HG03108 (cell line): Measurements from ENCODE around the gene ATP5MC2.
A peak's percentile ranks its signal among the peaks of the same experiment; 100 is the strongest.
"Not testable (repeated sequence)": the region's sequence is repeated elsewhere in the genome, so short reads cannot be mapped to it uniquely, and the experiment has no call there.

ENCODE experiments used
- ATAC-seq: cut with Tn5 transposase; IDR thresholded peaks from one replicate; pipeline ENCODE4 v1.9.1; 2021; ENCODE audit warnings: moderate library complexity; ENCODE audit not compliant: unreplicated experiment

ATP5MC2 gene

DNA sequence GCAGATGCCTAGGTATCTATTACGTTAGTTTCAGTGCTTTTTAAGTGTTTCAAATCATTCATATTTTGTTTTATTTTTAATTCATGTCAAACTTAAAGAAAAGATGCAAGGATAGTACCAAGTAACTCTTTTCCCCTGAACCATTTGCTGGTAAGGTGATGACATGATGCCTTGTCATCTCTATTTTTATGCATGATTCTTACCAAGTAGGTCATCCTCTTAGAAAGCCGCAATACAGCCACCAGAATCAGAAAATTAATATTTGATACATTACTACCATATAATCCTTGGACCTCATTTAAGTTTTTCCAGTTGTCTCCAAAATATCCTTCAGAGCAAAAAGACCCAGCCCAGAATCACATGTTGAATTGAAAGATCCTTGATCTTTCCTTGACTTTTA is 22.3 kb downstream of the ATP5MC2 start:
- no peak for ATAC-seq

DNA sequence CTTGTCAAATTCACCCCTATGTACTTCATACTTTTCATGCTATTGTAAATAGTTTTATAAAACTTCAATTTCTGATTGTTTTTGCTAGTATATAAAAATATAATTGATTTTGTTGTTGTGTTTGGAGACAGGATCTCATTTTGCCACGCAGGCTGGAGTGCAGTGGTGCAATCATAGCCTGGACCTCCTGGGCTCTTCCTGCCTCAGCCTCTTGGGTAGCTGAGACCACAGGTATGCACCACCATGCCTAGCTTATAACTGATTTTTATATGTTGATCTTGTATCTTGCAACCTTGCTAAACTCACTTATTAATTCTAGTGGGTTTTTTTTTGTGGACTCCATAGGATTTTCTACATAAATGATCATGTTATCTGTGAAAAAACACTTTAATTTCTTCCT is 23.5 kb downstream of the ATP5MC2 start:
- no peak for ATAC-seq

DNA sequence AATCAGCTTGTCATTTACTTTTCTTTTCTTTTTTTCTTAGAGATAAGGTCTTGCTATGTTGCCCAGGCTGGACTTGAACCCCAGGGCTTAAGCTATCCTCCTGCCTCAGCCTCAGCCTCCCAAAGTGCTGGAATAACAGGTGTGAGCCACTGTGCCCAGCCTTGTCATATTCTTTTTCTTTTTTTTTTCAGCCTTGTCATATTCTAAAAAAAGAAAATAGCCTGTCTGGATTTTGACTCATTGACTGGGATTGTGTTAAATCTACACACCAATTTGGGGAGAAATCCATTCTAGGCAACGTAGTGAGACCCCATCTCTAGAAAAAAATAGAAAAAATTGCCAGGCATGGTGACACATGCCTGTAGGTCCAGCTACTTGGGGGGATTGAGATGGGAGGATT is 24.1 kb downstream of the ATP5MC2 start:
- no peak for ATAC-seq

DNA sequence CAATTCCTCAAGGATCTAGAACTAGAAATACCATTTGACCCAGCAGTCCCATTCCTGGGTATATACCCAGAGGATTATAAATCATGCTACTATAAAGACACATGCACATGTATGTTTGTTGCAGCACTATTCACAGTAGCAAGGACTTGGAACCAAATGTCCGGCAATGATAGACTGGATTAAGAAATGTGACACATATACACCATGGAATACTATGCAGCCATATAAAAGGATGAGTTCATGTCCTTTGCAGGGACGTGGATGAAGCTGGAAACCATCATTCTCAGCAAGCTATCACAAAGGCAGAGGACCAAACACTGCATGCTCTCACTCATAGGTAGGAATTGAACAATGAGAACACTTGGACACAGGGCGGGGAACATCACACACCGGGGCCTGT is 29.6 kb downstream of the ATP5MC2 start:
- not testable (repeated sequence) for ATAC-seq

DNA sequence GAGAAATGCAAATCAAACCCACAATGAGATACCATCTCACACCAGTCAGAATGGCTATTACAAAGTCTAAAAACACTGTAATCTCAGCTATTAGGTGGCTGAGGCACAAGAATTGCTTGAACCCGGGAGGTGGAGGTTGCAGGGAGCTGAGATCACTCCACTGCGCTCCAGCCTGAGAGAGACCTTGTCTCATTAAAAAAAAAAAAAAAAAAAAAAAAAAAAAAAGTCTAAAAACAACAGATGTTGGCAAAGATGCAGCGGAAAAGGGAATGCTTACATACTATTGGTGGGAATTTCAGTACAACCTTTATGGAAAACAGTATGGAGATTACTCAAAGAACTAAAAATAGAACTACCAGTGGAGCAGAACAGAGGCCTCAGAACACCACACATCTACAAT is 30.7 kb downstream of the ATP5MC2 start:
- ATAC-seq: no peak

DNA sequence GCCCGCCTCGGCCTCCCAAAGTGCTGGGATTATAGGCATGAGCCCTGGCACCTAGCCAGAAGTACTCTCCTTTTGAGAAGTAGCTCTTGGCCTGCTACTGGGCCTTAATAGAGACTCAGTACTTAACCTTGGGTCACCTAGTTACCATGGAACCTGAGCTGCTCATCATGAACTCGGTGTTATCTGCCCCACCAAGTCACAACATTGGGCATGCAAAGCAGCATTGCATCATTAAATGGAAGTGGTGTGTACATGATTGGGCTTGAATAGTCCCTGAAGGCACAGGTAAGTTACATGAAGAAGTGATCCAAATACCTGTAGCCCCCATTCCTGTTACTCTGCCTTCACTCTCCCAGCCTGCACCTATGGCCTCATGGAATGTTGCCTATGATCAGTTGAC is 31.8 kb downstream of the ATP5MC2 start:
- no peak for ATAC-seq

DNA sequence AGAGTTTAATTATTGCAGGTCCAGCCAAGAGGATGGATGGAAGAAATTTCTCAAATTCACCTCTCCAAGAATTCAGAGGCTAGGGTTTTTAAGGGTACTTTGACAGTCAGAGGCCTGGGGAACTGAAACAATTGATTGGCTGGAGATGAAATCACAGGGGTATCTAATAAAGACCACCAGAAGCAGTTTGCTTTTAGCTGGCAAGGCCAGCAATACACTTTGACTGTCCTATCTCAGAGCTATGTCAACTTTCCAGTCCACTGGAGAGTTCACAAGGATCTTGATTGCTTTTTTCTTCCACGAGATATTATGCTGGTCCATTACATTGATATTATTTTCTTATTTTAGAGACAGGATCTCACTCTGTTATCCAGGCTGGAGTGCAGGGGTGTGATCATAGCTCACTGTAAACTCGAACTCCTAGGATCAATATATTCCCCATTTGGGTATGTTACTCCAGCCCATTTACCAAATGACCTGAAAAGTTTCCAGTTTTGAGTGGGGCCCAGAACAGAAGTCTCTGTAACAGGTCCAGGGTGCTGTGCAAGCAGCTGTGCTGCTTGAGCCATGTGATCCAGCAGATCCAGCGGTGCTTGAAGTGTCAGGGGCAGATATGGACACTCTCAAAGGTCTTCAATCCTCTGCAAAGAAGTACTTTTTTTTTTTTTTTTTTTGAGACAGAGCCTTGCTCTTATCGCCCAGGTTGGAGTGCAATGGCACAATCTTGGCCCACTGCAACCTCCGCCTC is 32.5 kb downstream of the ATP5MC2 start:
- ATAC-seq: no peak

DNA sequence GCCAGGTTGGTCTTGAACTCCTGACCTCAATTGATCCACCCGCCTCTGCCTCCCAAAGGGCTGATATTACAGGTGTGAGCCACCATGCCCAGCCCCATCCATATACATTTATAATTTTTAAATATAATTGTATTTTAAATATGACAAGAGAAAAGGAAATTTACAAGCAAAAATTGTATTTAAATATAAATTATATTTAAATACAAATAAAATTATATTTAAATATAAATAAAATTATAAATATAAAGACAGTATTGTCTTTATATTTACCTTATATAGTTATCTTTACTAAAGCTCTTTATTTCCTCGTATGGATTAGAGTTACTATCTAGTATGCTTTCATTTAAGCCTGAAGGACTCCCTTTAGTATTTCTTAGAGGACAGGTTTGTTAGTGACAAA is 37.8 kb downstream of the ATP5MC2 start:
- no peak for ATAC-seq

DNA sequence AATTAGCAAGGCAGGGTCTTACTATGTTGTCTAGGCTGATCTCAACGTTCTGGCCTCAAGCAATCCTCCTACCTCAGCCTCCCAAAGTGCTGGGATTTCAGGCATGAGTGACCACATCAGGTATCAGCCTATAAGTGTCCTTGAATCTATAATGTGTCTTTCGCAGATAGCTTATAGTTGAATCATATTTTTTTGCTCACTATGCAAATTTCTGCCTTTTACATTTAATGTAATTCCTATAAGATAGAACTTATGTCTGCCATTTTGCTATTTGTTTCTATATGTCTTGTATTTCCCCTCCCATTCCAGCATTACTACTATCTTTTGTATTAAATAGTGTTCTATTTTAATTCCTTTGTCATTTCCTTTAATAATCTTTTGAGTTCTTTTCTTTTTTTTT is 39.2 kb downstream of the ATP5MC2 start:
- ATAC-seq: no peak

DNA sequence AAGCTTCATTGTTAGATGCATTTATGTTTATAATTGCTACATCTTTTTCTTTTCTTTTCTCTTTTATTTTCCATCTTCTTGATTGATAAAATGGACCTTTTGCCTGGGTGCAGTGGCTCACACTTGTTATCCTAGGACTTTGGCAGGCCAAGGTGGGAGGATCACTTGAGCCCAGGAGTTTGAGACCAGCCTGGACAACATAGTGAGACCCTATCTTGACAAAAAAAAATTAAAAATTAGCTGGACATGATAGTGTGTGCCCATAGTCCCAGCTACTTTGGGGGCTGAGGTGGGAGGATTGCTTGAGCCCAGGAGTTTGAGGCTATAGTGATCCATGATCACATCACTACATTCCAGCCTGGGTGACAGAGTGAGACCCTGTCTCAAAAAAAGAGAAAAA is 40.2 kb downstream of the ATP5MC2 start:
- not testable (repeated sequence) for ATAC-seq

DNA sequence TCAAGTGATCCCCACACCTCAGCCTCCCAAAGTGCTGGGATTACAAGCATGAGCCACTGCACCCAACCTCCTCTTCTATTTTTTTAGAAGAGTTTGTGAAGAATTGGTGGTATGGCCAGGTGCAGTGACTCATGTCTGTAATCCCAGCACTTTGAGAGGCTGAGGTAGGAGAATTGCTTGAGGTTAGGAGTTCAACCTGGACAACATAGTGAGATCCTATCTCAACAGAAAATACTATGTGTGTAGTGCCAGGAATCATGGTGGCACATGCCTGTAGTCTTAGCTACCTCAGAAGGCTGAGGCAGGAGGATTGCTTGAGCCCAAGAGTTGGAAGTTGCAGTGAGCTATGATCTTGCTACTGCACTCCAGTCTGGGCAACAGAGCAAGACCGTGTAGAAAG is 44.2 kb downstream of the ATP5MC2 start:
- no peak for ATAC-seq

DNA sequence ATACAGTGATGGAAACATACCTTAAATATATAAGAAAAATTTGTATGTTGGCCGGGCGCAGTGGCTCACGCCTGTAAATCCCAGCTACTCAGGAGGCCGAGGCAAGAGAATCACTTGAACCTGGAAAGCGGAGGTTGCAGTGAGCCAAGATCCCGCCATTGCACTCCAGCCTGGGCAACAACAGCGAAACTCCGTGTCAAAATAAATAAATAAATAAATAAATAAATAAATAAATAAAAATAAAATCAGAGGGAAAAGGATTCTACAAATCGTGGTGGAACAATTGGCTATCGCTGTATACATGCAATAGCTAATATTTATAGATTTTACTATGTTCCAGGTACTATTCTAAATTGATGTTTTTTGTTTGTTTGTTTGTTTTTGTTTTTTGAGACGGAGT is 48.0 kb downstream of the ATP5MC2 start:
- ATAC-seq: no peak

DNA sequence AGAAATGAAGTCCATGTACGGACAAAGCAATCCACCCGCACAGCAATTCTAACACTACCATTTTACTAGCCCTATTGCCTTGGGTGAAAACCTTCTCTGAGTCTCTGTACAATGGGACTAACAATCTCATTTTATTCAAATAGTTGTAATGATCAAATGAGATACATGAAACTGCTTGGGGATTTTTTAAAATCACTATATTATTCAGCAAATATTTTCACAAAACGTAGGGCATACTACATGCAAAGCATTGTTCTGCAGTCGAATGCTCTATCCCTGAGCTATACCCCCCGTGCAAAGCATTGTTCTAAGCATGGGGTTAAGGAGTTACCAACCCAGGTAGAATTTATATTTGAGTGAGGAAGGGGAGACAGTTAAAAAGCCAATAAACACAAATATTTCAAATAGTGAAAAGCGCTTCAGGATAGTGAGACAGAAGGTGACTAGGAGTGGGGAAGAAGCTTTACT is 49.1 kb downstream of the ATP5MC2 start:
- peak; percentile 4 for ATAC-seq

DNA sequence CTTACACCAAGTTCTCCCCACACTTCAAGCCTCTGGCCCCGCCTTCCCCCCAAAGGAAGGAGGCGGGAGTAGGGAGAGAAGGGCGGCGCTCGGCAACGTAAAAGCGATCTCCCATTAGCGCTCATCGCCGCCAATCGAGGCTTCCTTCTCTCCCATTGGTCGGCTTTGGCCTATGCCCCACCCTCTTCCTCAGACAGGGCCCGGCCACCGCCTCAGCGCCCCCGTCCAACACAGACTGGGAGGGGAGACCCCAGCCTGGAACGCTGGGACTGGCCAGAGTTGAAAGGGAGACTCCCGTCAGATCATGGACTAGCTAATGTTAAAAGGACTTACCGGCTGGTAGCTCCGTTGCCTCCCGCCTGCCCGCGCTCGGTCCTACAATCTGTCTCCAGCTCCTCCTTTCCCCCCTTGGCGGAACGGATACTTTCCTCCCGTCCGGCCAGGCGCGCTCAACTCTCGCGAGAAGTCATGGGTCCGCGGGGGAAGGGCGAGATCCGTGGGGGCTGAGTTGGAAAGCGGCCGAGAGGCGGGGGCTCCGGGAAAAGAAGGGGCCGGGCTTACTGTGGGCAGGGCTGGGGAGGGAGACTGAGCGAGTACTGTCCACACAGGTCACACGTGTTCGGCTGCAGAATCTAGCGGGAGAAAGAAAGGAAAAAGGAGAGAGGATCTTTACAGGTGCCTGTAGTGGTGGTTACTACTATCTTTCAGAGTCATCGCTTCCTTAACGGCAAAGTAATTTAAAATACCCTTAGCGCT is 49.8 kb downstream of the ATP5MC2 start, which contains the start of gene ATF7:
Gene ATF7, minus strand, starts transcription at position 437 of the 756 bp plus-strand sequence. CDS start 25,382 bp downstream, outside the sequence.
- ATAC-seq: peak; percentile 92

DNA sequence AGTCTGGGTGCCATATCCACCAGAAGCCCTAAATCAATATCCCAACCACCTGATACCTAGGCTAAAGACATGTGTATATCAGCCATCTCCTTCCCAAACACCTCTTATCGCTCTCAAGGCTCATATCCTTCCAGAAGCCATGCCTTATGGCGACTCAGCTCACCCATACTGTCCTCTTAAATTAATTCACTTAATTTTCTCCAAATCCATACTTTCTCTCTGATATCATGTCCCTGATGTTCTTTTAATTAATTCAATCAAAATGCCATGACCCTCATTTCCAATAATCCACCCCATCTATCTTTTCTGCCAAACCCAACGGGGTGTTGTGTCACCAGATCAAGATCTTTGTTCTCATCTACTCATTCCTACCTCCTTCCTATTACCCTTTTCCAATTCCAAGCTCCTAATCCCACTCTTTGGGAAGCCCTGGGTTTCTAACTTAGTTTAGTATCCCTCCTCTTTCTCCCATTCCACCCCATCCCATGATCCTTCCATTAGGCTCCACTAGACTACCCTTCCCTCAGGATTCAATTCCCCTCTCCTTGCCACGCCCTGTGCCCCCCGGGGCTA is 50.4 kb downstream of the ATP5MC2 start:
- ATAC-seq: no peak

DNA sequence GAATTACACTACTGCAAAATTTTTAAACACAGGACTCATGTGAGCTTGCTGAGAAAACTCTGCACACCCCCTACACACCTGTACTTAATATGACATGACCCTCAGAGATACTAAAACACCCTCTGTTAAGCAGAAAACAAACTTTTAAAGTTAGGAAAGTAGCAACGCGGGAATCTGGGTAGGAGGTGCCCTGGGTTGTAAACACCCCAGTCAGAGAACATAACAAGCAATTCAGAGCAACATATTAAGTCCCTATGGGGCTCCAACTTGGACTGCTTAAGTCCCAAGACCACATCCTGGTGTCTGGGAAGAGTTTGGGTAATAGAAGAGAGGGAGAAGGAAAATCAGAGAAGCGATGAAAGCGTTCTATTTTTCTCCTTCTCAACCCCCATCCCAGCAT is 50.9 kb downstream of the ATP5MC2 start:
- no peak for ATAC-seq

DNA sequence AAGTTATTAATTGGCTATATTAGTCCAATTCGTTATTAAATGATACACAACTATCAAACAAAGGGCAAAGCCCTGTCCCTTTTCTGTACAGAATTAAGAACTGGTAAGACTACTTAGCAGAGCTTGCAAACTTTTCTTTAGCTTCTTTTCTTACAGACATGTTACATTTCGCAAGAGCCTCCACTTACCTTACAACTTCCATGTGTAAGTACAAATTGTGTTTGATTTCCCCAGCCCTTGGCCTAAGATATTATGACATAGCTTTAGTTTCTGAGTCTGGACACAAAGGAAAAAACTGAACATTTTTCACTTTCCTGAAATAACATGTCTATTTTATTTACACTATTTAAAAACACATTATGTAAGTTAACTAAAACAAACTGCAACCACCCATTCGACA is 51.4 kb downstream of the ATP5MC2 start:
- ATAC-seq: no peak

DNA sequence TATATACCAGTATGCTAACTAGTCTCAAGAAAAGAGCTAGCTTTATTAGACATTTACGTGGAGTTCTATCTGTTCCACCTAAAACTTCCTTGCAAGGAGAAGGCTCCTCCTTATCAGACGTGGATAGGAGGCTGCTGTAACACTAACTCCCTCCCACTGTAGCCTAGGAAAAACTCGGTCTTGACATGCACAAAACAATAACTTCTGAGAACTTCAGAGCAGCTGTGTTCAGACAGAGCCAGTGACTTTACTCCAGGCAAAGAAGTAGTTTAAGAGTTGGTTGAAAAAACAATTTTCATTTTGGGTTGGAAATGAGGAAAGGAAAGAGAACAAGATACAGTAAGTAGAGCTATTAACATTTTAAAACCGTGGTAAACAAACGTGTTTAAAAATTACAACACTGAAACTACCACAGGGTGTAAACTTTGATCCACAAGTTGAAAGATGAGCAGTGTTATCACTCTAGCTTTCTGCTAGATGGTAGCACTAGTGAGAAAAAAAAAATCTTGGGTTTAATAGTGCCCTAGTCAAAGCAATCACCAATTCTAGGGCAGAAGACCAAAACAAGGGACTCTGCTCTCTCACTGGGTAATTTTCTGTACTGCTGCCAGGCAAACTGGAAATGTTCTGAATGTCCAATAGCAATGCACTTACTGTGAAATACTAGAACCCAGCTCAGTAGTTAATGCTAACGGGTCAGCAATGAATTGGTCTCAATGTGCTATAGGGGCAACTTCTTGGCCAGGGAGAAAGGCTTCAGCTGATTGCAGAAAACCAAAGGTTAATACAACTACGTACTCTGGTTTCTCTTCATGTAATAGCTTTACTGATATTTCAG is 52.1 kb downstream of the ATP5MC2 start:
- ATAC-seq: no peak

DNA sequence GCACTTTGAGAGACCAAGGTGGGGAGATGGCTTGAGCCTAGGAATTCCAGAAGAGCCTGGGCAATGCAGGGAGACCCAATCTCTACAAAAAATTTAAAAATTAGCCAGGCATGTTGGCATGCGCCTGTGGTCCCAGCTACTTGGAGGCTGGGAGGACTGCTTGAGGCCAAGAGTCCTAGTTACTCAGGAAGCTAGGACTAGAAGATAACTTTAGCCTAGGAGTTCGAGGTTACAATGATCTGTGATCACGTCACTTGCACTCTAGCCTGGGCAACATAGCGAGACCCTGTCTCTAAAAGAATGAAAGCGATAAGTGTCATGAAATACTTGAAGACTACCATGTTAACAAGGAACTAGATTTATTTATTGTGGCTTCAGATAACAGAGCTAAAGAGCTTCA is 53.2 kb downstream of the ATP5MC2 start:
- ATAC-seq: no peak

DNA sequence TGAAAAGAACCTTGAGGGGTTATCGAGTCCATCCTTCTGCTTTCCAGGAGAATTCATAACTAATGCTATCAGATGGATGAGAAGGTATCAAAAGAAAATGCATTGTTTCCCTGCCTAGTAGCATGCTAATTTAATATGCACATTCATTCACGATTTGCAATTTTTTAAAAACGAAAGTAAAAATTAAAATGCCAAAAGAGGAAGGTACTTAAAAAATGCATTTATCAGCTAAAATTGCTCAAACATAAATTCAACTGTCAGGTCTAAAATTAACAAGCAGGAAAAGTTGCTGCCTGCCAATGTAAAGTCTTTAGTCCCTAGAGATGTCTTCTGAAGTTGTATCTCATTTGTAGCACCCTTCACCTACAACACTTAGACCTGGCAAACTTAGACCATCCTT is 57.6 kb downstream of the ATP5MC2 start:
- no peak for ATAC-seq

DNA sequence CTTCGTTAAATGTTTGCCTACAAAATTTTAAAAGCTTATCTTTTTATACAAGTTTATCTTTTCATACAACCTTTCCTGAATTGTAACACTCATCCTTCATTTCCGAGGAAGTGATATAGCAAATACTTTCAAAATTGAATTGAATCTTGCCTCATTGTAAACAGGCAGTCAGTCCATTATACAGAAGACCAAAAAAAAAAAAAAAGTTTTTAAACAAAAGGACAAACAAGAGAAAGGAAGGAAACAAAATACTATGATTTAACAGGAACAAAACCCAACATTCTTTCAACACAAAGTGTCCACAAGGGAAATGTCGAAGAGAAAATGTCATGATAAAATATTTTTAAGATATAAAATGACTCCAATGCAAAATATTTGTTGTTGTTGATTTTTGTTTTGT is 58.2 kb downstream of the ATP5MC2 start:
- no peak for ATAC-seq
